ENCODE results near the gene TMEM97. TPM values are rescaled to one million over a fixed set of nuclear protein-coding genes. Genes with fewer than 3 reads are reported as not detected.

The TMEM97 gene
- total RNA-seq, 5 donors from 2014 or later (not counting 1 experiment from before 2014, with no cell fraction given) = 3.4 to 7.2 (median 5.1) TPM

GRCh38 chr17:28306954-28307401 lies 12.0 kb upstream of the TMEM97 start:
- no peaks in the 10 kb centered on the region for H3K9me3 ChIP-seq
- ChIA-PET POLR2A (no interaction called here), CTCF (interaction anchor here in 1 of 2 donors (1.4 kb wide), 1 partner anchor 55 kb away, joined by 3 read pairs; no protein-coding TSS in a partner anchor)
- no peaks in the 10 kb centered on the region for H3K9me3 Mint-ChIP-seq
- H3K4me3 ChIP-seq (ENCODE audit: control insufficient read depth in 1 of 2, extremely low read depth in 1 of 2, low read length in 1 of 2) = no peak overlapping the region
- H3K27ac Mint-ChIP-seq = no peak overlapping the region
- DNase-seq = no peak
- no peak overlapping the region for H3K27ac ChIP-seq (ENCODE audit: low read length)
- H3K36me3 ChIP-seq (ENCODE audit: control insufficient read depth in 2 of 2, extremely low read depth in 1 of 2, insufficient read depth in 1 of 2, low read length in 1 of 2) = no peaks in the 10 kb centered on the region
- H3K27me3 Mint-ChIP-seq = peaks cover 12 to 35% of the 10 kb centered on the region in 2 donors
- no peak for ATAC-seq (replicated peaks in 1 of 4)
- peaks cover 7 to 18% of the 10 kb centered on the region in 2 experiments for H3K27me3 ChIP-seq (replicated peaks in 1 of 2; ENCODE audit: control insufficient read depth in 2 of 2, extremely low read depth in 1 of 2, insufficient read depth in 2 of 2, low read length in 1 of 2)
- H3K4me1 Mint-ChIP-seq = no peaks in the 10 kb centered on the region
- H3K4me3 Mint-ChIP-seq = no peak overlapping the region
- WGBS (ENCODE audit: insufficient coverage) = 53% methylated on average over 38 of the region's 38 CpGs
- no peaks in the 10 kb centered on the region for H3K4me1 ChIP-seq (ENCODE audit: control insufficient read depth in 1 of 2, extremely low read depth in 1 of 2, insufficient read depth in 2 of 2, low read length in 2 of 2)
- no peaks in the 10 kb centered on the region for H3K36me3 Mint-ChIP-seq

GRCh38 chr17:28313841-28314240 lies 5.2 kb upstream of the TMEM97 start:
- Histone ChIP-seq H3K9me3 (no peaks in the 10 kb centered on the region), H3K27ac (ENCODE audit: low read length) (no peak overlapping the region), H3K27me3 (replicated peaks in 1 of 2; ENCODE audit: control insufficient read depth in 2 of 2, extremely low read depth in 1 of 2, insufficient read depth in 2 of 2, low read length in 1 of 2) (peaks cover 2 to 4% of the 10 kb centered on the region in 2 experiments), H3K36me3 (ENCODE audit: control insufficient read depth in 2 of 2, extremely low read depth in 1 of 2, insufficient read depth in 1 of 2, low read length in 1 of 2) (no peaks in the 10 kb centered on the region), H3K4me1 (ENCODE audit: control insufficient read depth in 1 of 2, extremely low read depth in 1 of 2, insufficient read depth in 2 of 2, low read length in 2 of 2) (peaks cover 0 to 10% of the 10 kb centered on the region in 2 experiments), H3K4me3 (ENCODE audit: control insufficient read depth in 1 of 2, extremely low read depth in 1 of 2, low read length in 1 of 2) (no peak overlapping the region)
- ChIA-PET POLR2A (no interaction called here), CTCF (no interaction called here)
- H3K27me3 Mint-ChIP-seq = peaks cover 4 to 6% of the 10 kb centered on the region in 2 donors
- no peak overlapping the region for H3K4me3 Mint-ChIP-seq
- H3K36me3 Mint-ChIP-seq = no peaks in the 10 kb centered on the region
- DNase-seq = no peak
- no peaks in the 10 kb centered on the region for H3K9me3 Mint-ChIP-seq
- no CpG with 5 or more reads among the region's 2 CpGs for WGBS (ENCODE audit: insufficient coverage)
- peaks cover 8 to 15% (median 11%) of the 10 kb centered on the region in 3 donors for H3K4me1 Mint-ChIP-seq
- H3K27ac Mint-ChIP-seq = no peak overlapping the region
- no peak for ATAC-seq (replicated peaks in 1 of 4)

- Mint-ChIP-seq H3K27ac (no peak overlapping the region), H3K4me1 (peaks cover 21 to 31% (median 26%) of the 10 kb centered on the region in 3 donors), H3K4me3 (peak overlapping the region in 1 of 3 donors; percentile 12), H3K9me3 (no peaks in the 10 kb centered on the region), H3K27me3 (peaks cover 0 to 4% of the 10 kb centered on the region in 2 donors), H3K36me3 (no peaks in the 10 kb centered on the region)
- peaks cover 0 to 4% of the 10 kb centered on the region in 2 experiments for H3K27me3 ChIP-seq (replicated peaks in 1 of 2; ENCODE audit: control insufficient read depth in 2 of 2, extremely low read depth in 1 of 2, insufficient read depth in 2 of 2, low read length in 1 of 2)
- ChIA-PET POLR2A (no interaction called here), CTCF (no interaction called here)
- H3K27ac ChIP-seq (ENCODE audit: low read length) = no peak overlapping the region
- no peaks in the 10 kb centered on the region for H3K36me3 ChIP-seq (ENCODE audit: control insufficient read depth in 2 of 2, extremely low read depth in 1 of 2, insufficient read depth in 1 of 2, low read length in 1 of 2)
- no CpG with 5 or more reads among the region's 4 CpGs for WGBS (ENCODE audit: insufficient coverage)
- no peaks in the 10 kb centered on the region for H3K9me3 ChIP-seq
- DNase-seq (no peak), ATAC-seq (replicated peaks in 1 of 4) (no peak)
- no peak overlapping the region for H3K4me3 ChIP-seq (ENCODE audit: control insufficient read depth in 1 of 2, extremely low read depth in 1 of 2, low read length in 1 of 2)
- peaks cover 4 to 19% of the 10 kb centered on the region in 2 experiments for H3K4me1 ChIP-seq (ENCODE audit: control insufficient read depth in 1 of 2, extremely low read depth in 1 of 2, insufficient read depth in 2 of 2, low read length in 2 of 2)
Observed at GRCh38 chr17:28315846-28316705, 2.9 kb upstream of the TMEM97 start.

- Mint-ChIP-seq H3K9me3 (no peaks in the 10 kb centered on the region), H3K4me3 (peak overlapping the region; percentile 79 to 89 (median 88)), H3K36me3 (no peaks in the 10 kb centered on the region), H3K4me1 (peaks cover 21 to 31% (median 28%) of the 10 kb centered on the region in 3 donors), H3K27me3 (peaks cover 0 to 4% of the 10 kb centered on the region in 2 donors), H3K27ac (no peak overlapping the region)
- Histone ChIP-seq H3K27me3 (replicated peaks in 1 of 2; ENCODE audit: control insufficient read depth in 2 of 2, extremely low read depth in 1 of 2, insufficient read depth in 2 of 2, low read length in 1 of 2) (peaks cover 0 to 4% of the 10 kb centered on the region in 2 experiments), H3K27ac (ENCODE audit: low read length) (no peak overlapping the region), H3K36me3 (ENCODE audit: control insufficient read depth in 2 of 2, extremely low read depth in 1 of 2, insufficient read depth in 1 of 2, low read length in 1 of 2) (no peaks in the 10 kb centered on the region), H3K9me3 (no peaks in the 10 kb centered on the region), H3K4me3 (ENCODE audit: control insufficient read depth in 1 of 2, extremely low read depth in 1 of 2, low read length in 1 of 2) (no peak overlapping the region), H3K4me1 (ENCODE audit: control insufficient read depth in 1 of 2, extremely low read depth in 1 of 2, insufficient read depth in 2 of 2, low read length in 2 of 2) (peaks cover 4 to 19% of the 10 kb centered on the region in 2 experiments)
- CTCF ChIA-PET = interaction anchor here in 1 of 2 donors (3.5 kb wide), 1 partner anchor 18 kb away, joined by 15 read pairs; the partner anchor contains the start of genes IFT20 and TNFAIP1
- POLR2A ChIA-PET = interaction anchor here (0.5 to 1.1 kb wide), 2 partner anchors 18 to 509 kb away, joined by 3 read pairs; partner anchors contain the start of genes IFT20 (in 1 of the 2) and TNFAIP1 (in 1 of the 2)
- 89% methylated on average over 19 of the region's 21 CpGs for WGBS (ENCODE audit: insufficient coverage)
- no peak for ATAC-seq (replicated peaks in 1 of 4)
- no peak for DNase-seq
Observed at GRCh38 chr17:28317099-28317965, 1.7 kb upstream of the TMEM97 start.

DNA sequence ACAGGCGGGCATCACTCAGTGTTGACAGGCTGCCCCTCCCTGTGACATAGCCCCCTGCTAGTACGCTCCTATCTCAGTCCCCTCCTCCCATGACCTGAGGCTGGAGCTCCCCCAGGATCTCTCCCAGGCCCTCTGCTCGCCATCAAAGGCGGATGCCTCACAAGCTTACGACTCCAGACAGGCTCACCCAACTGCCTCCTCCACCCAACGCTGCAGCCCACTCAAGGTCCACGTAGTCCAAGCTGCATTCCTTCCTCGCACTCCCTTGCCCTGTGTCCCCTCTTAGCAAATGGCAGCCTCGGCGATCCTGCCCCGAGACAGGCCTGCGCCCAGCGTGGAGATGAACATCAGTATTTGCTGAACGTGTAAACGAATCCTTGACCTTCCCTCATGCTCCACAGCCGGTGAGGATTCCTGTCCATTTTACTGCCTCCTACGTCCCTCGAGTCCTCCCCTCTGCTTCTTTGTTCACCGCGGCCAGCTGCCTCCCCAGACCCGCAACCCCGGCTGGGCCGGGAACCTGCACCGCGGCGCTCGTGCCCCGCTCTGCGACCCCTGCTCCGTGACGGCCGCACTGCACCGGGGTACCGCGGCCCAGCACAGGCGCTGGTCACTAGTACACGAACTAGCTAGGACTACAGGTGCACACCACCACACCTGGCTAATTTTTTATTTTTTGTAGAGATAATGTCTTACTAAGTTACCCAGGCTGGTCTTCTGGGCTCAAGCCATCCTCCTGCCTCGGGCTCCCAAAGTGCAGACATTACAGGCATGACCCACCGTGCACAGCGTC lies 838 bp upstream of the TMEM97 start:
- ATAC-seq (replicated peaks in 1 of 4) (peak in 2 of 4 experiments; percentile 0), DNase-seq (no peak)
- 27% methylated on average over 32 of the region's 40 CpGs for WGBS (ENCODE audit: insufficient coverage)
- Mint-ChIP-seq H3K27me3 (peaks cover 0 to 4% of the 10 kb centered on the region in 2 donors), H3K36me3 (no peaks in the 10 kb centered on the region), H3K9me3 (no peaks in the 10 kb centered on the region), H3K4me1 (peaks cover 21 to 31% (median 28%) of the 10 kb centered on the region in 3 donors), H3K4me3 (peak overlapping the region; percentile 79 to 89 (median 88)), H3K27ac (peak overlapping the region in 1 of 2 donors; percentile 61)
- H3K27ac ChIP-seq (ENCODE audit: low read length) = no peak overlapping the region
- POLR2A ChIA-PET = interaction anchor here in 1 of 2 donors (0.5 kb wide), 1 partner anchor 510 kb away, joined by 3 read pairs; no protein-coding TSS in a partner anchor
- H3K9me3 ChIP-seq = no peaks in the 10 kb centered on the region
- CTCF ChIA-PET = interaction anchor here in 1 of 2 donors (1.1 to 3.5 kb wide), 2 partner anchors 17 to 66 kb away, joined by 3 to 15 read pairs; partner anchors contain the start of genes IFT20 and TNFAIP1
- no peaks in the 10 kb centered on the region for H3K36me3 ChIP-seq (ENCODE audit: control insufficient read depth in 2 of 2, extremely low read depth in 1 of 2, insufficient read depth in 1 of 2, low read length in 1 of 2)
- peak overlapping the region; percentile 68 to 78 for H3K4me3 ChIP-seq (ENCODE audit: control insufficient read depth in 1 of 2, extremely low read depth in 1 of 2, low read length in 1 of 2)
- H3K27me3 ChIP-seq (replicated peaks in 1 of 2; ENCODE audit: control insufficient read depth in 2 of 2, extremely low read depth in 1 of 2, insufficient read depth in 2 of 2, low read length in 1 of 2) = peaks cover 0 to 4% of the 10 kb centered on the region in 2 experiments
- H3K4me1 ChIP-seq (ENCODE audit: control insufficient read depth in 1 of 2, extremely low read depth in 1 of 2, insufficient read depth in 2 of 2, low read length in 2 of 2) = peaks cover 4 to 19% of the 10 kb centered on the region in 2 experiments

Measured in T-cell (primary cell).